Activated naive CD8-positive, alpha-beta T cell (primary cell): Measurements from ENCODE around the gene MRPL16.
A peak's percentile ranks its signal among the peaks of the same experiment; 100 is the strongest.
"Not testable (repeated sequence)": the region's sequence is repeated elsewhere in the genome, so short reads cannot be mapped to it uniquely, and the experiment has no call there.

Experiments used
- H3K27ac Mint-ChIP-seq: one replicate; pipeline ENCODE4 v1.8.0; 2021; ENCODE audit warnings: mixed read lengths
- H3K27me3 Mint-ChIP-seq: one replicate; pipeline ENCODE4 v1.8.0; 2021; ENCODE audit warnings: mixed read lengths
- H3K36me3 Mint-ChIP-seq: one replicate; pipeline ENCODE4 v1.8.0; 2021; ENCODE audit warnings: mixed read lengths
- H3K4me1 Mint-ChIP-seq: one replicate; pipeline ENCODE4 v1.8.0; 2021; ENCODE audit warnings: low read depth, mixed read lengths
- H3K4me3 Mint-ChIP-seq: one replicate; pipeline ENCODE4 v1.8.0; 2021; ENCODE audit warnings: mild to moderate bottlenecking, mixed read lengths
- H3K9me3 Mint-ChIP-seq: one replicate; pipeline ENCODE4 v1.8.0; 2021; ENCODE audit warnings: low read depth, mixed read lengths

Gene MRPL16

DNA sequence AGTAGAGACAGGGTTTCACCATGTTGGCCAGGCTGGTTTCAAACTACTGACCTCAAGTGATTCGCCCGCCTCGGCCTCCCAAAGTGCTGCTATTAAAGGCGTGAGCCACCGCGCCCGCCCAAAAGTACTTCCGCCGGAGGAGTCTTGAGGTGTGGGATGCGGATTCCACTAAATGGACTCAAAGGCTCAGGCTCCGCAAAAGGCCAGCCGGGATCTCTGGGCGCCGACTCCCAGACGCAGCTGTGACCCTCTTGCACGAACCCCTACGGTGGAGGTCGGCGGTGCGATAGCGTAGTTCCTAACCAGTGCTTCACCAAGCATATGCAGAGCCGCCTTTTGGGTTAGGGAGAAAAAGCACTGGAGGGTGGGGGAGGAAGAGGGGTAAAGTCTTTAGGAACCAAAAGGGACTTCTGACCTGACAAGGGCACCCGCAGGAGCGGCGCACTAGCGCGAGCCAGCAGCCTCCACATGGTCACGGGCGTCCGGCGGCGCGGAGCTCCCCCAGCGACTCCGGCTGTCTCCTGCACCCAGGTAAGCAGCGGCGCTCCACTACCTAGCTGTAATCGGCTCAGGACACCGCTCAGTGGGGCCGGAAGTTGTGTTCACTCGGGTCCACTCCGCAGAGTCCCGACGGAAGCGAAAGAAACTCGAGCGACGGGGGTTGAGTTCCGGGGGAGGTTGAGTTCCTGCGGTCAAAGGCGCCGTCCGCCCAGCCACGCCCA lies at the start of gene MRPL16:
MRPL16 (minus strand) TSS at position 590 of the 722 bp plus-strand sequence; CDS start at position 470, 120 bp downstream.
- Mint-ChIP-seq H3K27ac (peak within 1 kb of the TSS; percentile 88), H3K4me1 (peaks cover 23% of the 10 kb centered on the region), H3K4me3 (peak within 1 kb of the TSS; percentile 94), H3K9me3 (no peaks in the 10 kb centered on the region), H3K36me3 (peaks cover 9% of the 10 kb centered on the region), H3K27me3 (no peaks in the 10 kb centered on the region)

DNA sequence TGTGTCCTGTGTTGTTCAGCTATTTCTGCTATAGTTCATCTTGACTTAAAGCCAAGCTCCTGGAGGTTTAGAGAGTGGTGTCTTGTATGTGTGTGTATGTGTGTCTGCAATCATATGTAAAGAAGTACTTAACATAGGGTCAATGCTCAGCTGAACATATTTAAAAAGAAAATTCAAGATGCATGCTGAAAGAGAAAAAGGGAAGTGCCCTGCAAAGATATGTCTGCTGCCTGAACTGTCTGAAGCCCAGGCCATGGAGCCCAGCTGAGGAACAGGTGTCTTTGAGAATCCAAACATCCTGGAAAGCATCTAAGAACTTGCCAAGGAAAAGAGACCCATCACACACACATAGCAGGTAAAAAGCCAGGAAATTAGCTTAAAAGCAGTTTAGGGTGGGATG lies 49.1 kb upstream of the MRPL16 start:
- Mint-ChIP-seq H3K27me3 (peaks cover 2% of the 10 kb centered on the region), H3K4me1 (peaks cover 19% of the 10 kb centered on the region), H3K36me3 (no peaks in the 10 kb centered on the region), H3K4me3 (no peak overlapping the region), H3K9me3 (no peaks in the 10 kb centered on the region), H3K27ac (no peak overlapping the region)

DNA sequence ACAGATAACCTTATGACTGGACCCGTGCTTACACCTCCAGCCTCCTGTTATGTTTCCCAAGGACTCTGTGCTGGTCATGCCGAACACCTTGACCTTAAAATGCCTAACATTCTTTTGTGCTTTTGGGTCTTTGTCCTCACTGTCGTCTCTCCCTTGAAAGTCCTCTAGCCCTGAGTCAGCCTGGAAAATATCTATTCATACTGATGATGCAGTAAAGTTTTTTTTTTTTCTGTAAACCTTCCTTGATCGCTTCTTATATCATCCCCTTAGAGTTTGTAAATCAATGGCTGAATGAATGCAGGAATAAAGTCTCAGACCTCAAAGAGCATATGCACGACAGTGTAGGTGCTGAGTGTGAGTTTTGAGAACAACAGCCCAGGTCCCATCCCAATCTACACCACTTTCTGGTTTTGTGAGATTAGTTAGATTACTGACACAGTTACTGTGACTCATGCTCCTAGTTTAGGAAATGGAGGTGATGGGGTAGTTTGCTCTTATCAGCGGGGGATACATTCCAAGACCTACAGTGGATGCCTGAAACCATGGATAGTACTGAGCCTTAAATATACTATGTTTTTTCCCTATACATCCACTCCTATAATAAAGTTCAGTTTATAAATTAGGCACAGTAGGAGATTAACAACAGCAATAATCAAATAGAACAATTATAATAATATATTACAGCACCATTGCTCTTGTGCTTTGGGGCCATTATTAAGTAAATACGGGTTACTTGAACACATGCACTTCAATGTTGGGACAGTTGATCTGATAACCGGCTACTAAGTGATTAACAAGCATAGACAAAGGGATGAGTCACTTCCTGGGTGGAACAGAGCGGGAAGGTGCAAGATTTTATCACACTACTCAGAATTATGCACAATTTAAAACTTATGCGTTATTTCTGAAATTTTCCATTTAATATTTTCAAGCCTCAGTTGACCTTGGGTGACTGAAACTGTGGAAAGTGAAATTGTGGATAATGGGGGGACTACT lies 47.2 kb upstream of the MRPL16 start:
- Mint-ChIP-seq H3K27ac (peak overlapping the region; percentile 87), H3K9me3 (no peaks in the 10 kb centered on the region), H3K27me3 (peaks cover 2% of the 10 kb centered on the region), H3K4me3 (peak overlapping the region; percentile 15), H3K36me3 (no peaks in the 10 kb centered on the region), H3K4me1 (peaks cover 19% of the 10 kb centered on the region)

DNA sequence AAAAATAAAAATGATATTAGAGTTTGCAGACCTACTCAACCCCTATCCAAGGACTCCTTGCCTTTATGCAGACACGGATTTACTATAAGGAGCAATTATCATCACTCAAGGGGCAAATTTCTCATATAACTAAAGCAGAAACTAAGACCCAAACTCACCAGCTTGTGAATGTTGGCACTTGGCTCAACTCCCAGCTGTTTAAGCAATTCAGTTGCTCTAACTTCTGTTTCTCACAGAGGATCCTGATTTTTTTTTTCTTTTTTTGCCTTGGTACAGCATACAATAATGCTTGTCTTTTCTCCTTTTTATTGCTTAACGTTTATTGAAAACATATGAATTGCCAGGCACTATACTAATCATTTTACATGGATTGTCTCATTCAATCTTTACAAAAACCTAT lies 44.3 kb upstream of the MRPL16 start:
- H3K36me3 Mint-ChIP-seq = no peaks in the 10 kb centered on the region
- H3K27me3 Mint-ChIP-seq = peaks cover 4% of the 10 kb centered on the region

DNA sequence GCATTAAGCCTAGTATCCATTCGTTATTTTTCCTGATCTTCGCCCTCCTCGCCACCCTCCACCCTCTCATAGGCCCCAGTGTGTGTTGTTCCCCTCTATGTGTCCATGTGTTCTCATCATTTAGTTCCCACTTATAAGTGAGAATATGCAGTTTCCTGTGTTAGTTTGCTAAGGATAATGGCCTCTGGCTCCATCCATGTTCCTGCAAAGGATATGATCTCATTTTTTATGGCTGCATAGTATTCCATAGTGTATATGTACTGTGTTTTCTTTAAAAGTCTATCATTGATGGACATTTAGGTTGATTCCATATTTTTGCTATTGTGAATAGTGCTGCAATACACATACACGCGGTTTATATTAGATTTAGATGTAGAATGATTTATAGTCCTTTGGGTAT lies 40.8 kb upstream of the MRPL16 start:
- not testable (repeated sequence) for H3K4me1 Mint-ChIP-seq, H3K9me3 Mint-ChIP-seq, H3K4me3 Mint-ChIP-seq, H3K36me3 Mint-ChIP-seq, H3K27me3 Mint-ChIP-seq, H3K27ac Mint-ChIP-seq

More for the DNA sequence above, 44.3 kb upstream of the MRPL16 start:
- Mint-ChIP-seq H3K9me3 (no peaks in the 10 kb centered on the region), H3K27ac (no peak overlapping the region), H3K4me3 (no peak overlapping the region), H3K4me1 (peaks cover 19% of the 10 kb centered on the region)

DNA sequence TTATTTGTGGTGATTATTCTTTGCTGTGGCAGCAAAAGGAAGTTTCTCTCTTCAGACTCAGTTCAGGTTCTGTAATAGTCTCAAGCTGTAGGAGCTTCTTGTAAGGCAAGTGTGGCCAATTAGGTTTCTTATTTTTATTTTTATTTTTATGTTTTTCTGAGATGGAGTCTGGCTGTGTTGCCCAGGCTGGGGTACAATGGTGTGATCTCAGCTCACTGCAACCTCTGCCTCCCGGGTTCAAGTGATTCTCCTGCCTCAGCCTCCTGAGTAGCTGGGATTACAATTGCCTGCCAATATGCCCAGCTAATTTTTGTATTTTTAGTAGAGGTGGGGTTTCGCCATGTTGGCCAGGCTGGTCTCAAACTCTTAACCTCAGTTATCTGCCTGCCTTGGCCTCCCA lies 39.0 kb upstream of the MRPL16 start:
- H3K9me3 Mint-ChIP-seq, H3K36me3 Mint-ChIP-seq, H3K27ac Mint-ChIP-seq, H3K4me3 Mint-ChIP-seq, H3K4me1 Mint-ChIP-seq, H3K27me3 Mint-ChIP-seq: not testable (repeated sequence)

DNA sequence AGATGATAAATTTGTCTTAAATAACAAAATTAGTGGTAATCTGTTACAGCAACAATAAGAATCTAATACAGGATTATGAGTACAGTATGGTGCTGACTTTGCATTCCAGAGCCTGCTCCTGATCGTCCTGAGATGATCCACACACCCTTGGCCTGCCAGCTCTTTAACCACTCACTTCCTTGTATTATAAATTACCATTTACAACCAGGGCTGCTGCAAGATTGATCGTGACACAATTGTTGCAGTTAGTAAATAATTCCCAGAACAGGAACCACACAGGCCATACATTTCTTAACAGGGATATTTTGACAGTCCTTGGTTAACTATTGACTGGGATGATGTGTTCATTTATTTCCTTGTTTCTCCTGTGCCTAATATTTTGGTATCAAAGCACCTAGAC lies 38.6 kb upstream of the MRPL16 start:
- Mint-ChIP-seq H3K27me3 (peaks cover 2% of the 10 kb centered on the region), H3K4me1 (no peaks in the 10 kb centered on the region), H3K27ac (no peak overlapping the region), H3K4me3 (no peak overlapping the region), H3K36me3 (no peaks in the 10 kb centered on the region), H3K9me3 (no peaks in the 10 kb centered on the region)

DNA sequence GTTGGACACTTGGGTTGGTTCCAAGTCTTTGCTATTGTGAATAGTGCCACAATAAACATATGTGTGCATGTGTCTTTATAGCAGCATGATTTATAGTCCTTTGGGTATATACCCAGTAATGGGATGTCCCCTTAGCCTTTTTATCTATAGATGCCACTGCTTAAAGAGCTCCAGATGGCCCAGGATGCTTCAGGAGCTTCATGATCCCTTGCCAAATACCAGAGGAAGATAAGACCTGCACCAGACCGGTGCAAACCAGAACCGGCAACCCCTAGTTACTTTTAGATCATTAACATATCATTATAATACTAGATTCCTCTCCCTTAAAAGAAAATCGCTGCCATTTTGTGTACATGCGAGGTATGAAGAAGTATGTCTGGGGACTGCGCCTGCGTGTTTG lies 37.9 kb upstream of the MRPL16 start:
- H3K4me1 Mint-ChIP-seq, H3K27ac Mint-ChIP-seq, H3K27me3 Mint-ChIP-seq, H3K4me3 Mint-ChIP-seq, H3K9me3 Mint-ChIP-seq, H3K36me3 Mint-ChIP-seq: not testable (repeated sequence)

DNA sequence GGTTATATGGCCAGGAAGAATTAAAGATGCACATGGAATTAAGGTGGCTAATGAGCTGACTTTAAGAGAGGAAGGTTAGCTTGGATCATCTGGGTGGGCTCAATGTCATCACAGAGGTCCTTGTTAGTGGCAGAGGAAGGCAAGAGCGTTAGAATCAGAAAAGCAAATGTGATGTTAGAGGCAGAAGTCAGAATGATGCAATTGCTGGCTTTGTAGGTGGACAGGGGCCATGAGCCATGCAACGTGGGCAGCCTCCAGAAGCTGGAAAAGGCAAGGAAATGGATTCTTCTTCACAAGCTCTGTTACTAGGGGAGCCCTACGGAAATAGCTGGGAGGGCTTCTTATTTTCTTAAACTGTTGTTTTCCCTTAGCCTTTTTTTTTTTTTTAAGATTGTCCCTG lies 37.0 kb upstream of the MRPL16 start:
- no peaks in the 10 kb centered on the region for H3K4me1 Mint-ChIP-seq

DNA sequence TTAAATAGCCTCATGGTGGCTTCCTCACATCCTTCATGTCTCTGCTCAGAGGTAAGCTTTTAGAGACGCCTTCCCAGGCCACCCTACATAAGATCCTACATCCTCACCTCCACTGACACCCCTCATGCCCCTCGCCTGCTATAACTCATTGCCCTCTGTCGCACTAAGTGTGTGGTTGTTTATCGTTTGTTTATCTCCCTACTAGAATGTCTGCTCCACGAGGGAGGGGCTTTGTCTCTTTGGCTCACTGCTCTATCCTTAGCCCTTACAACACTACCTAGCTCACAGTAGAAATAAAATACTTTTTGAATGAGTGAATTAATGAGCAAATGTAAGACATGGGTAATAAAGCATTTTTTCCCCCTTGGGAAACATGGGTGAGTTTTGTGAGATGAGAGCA lies 36.0 kb upstream of the MRPL16 start:
- Mint-ChIP-seq H3K4me3 (no peak overlapping the region), H3K27me3 (peaks cover 2% of the 10 kb centered on the region), H3K4me1 (no peaks in the 10 kb centered on the region), H3K36me3 (no peaks in the 10 kb centered on the region), H3K9me3 (no peaks in the 10 kb centered on the region), H3K27ac (no peak overlapping the region)

More for the DNA sequence above, 37.0 kb upstream of the MRPL16 start:
- Mint-ChIP-seq H3K36me3 (no peaks in the 10 kb centered on the region), H3K27ac (no peak overlapping the region), H3K27me3 (peaks cover 2% of the 10 kb centered on the region), H3K9me3 (no peaks in the 10 kb centered on the region), H3K4me3 (no peak overlapping the region)

DNA sequence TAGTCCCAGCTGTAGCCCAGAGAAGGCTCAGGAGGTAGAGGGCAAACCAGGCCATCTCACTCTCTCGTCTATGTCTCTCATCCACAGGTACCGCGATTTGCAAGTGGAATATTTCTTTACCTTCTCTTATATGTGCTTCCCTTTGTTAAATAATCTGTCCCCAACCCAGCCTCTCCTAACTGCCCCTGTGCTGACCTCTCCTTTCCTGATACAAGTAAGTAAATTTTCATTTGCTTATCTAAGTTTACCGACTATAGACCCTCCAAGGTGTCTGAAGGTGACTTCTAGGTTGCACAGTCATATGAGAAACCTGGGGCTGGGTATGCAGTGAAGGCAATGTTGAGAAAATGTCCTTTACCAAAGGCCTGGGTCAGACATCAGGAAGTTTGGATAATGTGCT lies 34.8 kb upstream of the MRPL16 start, which contains the start of gene CBLIF:
CBLIF (minus strand) TSS at position 101 of the 400 bp plus-strand sequence; CDS start at position 55, 46 bp downstream.
- Mint-ChIP-seq H3K36me3 (no peaks in the 10 kb centered on the region), H3K27me3 (no peaks in the 10 kb centered on the region), H3K27ac (no peak within 1 kb of the TSS), H3K4me1 (no peaks in the 10 kb centered on the region), H3K9me3 (no peaks in the 10 kb centered on the region), H3K4me3 (no peak within 1 kb of the TSS)

DNA sequence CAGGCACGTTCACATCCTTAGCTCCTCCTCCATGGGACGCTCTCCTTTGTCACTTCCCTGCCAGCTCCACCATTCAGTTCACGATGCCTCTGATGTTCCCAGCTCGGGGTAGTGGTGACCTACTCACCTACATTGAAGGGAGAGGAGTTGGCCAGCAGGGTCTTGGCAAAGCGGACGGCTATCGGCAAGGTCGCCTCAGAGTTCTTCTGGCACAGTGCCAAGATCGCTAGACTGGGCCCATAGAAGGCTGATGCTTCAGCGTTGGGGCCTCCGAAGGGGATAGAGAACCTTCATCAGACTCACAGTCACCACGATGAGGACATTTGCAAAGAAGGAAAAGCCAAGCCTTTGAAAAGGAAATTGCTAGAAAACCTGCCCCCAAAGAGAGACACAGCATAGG lies 31.7 kb upstream of the MRPL16 start:
- Mint-ChIP-seq H3K27ac (no peak overlapping the region), H3K36me3 (no peaks in the 10 kb centered on the region), H3K4me1 (no peaks in the 10 kb centered on the region), H3K9me3 (no peaks in the 10 kb centered on the region), H3K27me3 (no peaks in the 10 kb centered on the region), H3K4me3 (no peak overlapping the region)

DNA sequence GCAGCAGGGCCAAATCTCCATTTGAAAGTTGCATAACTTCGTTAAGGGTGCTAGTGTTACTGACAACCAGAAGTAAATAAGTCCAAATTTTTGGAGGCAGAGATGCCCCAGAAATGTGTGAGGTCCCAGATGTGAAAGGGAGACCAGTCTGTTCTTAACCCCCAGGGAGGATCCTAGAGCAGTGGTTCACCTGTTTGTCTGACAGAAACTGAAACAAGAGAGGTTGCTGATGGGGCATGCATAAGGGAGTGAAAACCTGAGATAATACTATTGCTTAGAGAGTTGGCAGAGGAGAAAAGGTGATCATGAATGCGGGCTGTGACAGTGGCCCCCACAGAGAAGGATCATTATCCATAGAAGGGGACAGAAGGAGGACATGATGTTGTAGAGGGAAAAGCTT lies 30.9 kb upstream of the MRPL16 start:
- Mint-ChIP-seq H3K27me3 (peaks cover 2% of the 10 kb centered on the region), H3K27ac (no peak overlapping the region), H3K4me3 (no peak overlapping the region), H3K36me3 (no peaks in the 10 kb centered on the region), H3K4me1 (no peaks in the 10 kb centered on the region), H3K9me3 (no peaks in the 10 kb centered on the region)

DNA sequence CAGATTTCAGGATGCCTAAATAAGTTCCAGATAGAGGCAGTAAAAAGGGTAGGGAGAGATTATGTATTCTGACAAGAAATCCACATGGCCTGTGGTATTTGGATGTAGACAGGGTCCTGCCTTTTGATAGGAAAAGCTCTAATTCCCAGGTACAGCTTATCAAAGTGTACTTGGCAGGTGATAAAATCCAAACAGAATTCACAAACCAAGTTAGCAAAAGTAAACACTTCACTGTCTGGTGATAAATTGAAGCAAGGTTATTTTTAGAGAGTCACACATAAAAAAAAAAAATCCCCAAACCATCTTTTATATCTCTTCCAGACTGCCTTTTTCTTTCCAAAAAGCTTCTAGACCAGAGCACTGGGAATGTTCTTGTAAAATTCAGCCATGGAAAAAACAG lies 29.0 kb upstream of the MRPL16 start:
- no peaks in the 10 kb centered on the region for H3K36me3 Mint-ChIP-seq
- no peaks in the 10 kb centered on the region for H3K4me1 Mint-ChIP-seq
- H3K27ac Mint-ChIP-seq = no peak overlapping the region
- no peak overlapping the region for H3K4me3 Mint-ChIP-seq
- H3K9me3 Mint-ChIP-seq = no peaks in the 10 kb centered on the region
- peaks cover 2% of the 10 kb centered on the region for H3K27me3 Mint-ChIP-seq

DNA sequence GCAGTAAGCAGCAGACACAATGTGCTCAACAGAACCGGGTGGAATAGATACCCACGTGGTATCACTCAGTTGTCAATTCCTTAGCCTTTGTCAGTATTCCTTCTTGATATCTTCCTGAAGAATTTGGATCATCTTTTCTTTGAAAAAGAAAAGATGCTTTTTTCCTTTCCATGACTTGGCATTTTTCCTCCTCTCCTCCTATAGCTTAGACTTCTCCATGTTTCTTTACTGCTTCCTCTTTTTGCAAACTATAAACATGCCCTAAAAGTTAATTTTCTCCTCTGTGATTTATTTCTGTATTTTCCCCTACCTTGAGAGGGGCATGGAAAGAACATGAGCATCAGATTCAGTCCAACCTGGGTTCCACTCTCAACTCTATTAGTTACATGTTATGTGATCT lies 23.0 kb upstream of the MRPL16 start:
- no peak overlapping the region for H3K4me3 Mint-ChIP-seq
- H3K27ac Mint-ChIP-seq = no peak overlapping the region
- H3K36me3 Mint-ChIP-seq = no peaks in the 10 kb centered on the region
- peaks cover 4% of the 10 kb centered on the region for H3K27me3 Mint-ChIP-seq
- no peaks in the 10 kb centered on the region for H3K4me1 Mint-ChIP-seq
- H3K9me3 Mint-ChIP-seq = no peaks in the 10 kb centered on the region
